ENCODE results near the gene LGR5.

DNA sequence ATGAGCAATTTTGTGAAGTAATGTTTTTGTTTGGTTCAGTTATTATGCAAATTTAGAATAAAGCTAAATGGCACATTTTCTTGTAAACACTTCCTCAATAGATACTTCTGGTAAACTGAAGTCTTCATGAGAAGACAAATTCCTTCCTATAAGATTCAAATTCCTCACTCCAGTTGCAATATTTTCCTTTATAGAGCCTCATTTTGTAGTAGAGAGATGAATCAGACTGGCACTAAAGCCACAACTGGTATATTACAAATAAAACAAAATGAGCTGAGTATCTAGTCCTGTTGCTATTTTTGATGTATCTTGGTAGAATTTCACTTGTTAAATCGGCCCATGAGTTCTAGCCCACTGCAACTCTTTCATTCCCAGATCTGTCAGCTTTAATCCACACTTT, 5.5 kb downstream of the LGR5 start:
- TF ChIP-seq, protein P1, sequence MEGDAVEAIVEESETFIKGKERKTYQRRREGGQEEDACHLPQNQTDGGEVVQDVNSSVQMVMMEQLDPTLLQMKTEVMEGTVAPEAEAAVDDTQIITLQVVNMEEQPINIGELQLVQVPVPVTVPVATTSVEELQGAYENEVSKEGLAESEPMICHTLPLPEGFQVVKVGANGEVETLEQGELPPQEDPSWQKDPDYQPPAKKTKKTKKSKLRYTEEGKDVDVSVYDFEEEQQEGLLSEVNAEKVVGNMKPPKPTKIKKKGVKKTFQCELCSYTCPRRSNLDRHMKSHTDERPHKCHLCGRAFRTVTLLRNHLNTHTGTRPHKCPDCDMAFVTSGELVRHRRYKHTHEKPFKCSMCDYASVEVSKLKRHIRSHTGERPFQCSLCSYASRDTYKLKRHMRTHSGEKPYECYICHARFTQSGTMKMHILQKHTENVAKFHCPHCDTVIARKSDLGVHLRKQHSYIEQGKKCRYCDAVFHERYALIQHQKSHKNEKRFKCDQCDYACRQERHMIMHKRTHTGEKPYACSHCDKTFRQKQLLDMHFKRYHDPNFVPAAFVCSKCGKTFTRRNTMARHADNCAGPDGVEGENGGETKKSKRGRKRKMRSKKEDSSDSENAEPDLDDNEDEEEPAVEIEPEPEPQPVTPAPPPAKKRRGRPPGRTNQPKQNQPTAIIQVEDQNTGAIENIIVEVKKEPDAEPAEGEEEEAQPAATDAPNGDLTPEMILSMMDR (IDR thresholded peaks at IDR 0.05) = no peak
- no peak for TF ChIP-seq POLR2A (IDR thresholded peaks at IDR 0.05)

Measured in uterus (tissue), 2 donors.